Measurements from ENCODE around the gene IFI27.

The IFI27 gene

GRCh38 chr14:94161981-94162380, 51.4 kb downstream of the IFI27 start:
- CTCF ChIA-PET, result interaction anchor here (1.2 kb wide), 1 partner anchor 13 kb away, joined by 3 read pairs; no protein-coding TSS in a partner anchor
- Mint-ChIP-seq H3K9me3 (peaks cover 2% of the 10 kb centered on the region), H3K36me3 (peaks cover 3% of the 10 kb centered on the region), H3K27ac (peak overlapping the region; percentile 82), H3K4me1 (peaks cover 82% of the 10 kb centered on the region), H3K27me3 (no peaks in the 10 kb centered on the region), H3K4me3 (no peak overlapping the region)
- DNase-seq, result no peak

GRCh38 chr14:94162466-94162865, 51.9 kb downstream of the IFI27 start:
- peaks cover 77% of the 10 kb centered on the region for H3K4me1 Mint-ChIP-seq
- no peaks in the 10 kb centered on the region for H3K27me3 Mint-ChIP-seq
- DNase-seq, result no peak
- H3K9me3 Mint-ChIP-seq, result peaks cover 2% of the 10 kb centered on the region
- peak overlapping the region; percentile 82 for H3K27ac Mint-ChIP-seq
- CTCF ChIA-PET, result interaction anchor here (1.2 kb wide), 1 partner anchor 12 kb away, joined by 3 read pairs; no protein-coding TSS in a partner anchor
- H3K4me3 Mint-ChIP-seq, result no peak overlapping the region
- peaks cover 2% of the 10 kb centered on the region for H3K36me3 Mint-ChIP-seq

GRCh38 chr14:94163796-94164195, 53.3 kb downstream of the IFI27 start:
- Mint-ChIP-seq H3K36me3 (peaks cover 2% of the 10 kb centered on the region), H3K4me3 (no peak overlapping the region), H3K4me1 (peaks cover 63% of the 10 kb centered on the region), H3K27me3 (no peaks in the 10 kb centered on the region), H3K9me3 (peaks cover 2% of the 10 kb centered on the region), H3K27ac (no peak overlapping the region)
- no peak for DNase-seq
- CTCF ChIA-PET, result interaction anchor here (1.3 kb wide), 1 partner anchor 27 kb away, joined by 4 read pairs; no protein-coding TSS in a partner anchor

- no peak overlapping the region for H3K4me3 Mint-ChIP-seq
- H3K9me3 Mint-ChIP-seq, result peaks cover 2% of the 10 kb centered on the region
- CTCF ChIA-PET, result interaction anchor here (1.0 to 1.3 kb wide), 2 partner anchors 28 kb away, joined by 4 read pairs; no protein-coding TSS in a partner anchor
- no peak overlapping the region for H3K27ac Mint-ChIP-seq
- peaks cover 2% of the 10 kb centered on the region for H3K36me3 Mint-ChIP-seq
- peaks cover 55% of the 10 kb centered on the region for H3K4me1 Mint-ChIP-seq
- peaks cover 2% of the 10 kb centered on the region for H3K27me3 Mint-ChIP-seq
- DNase-seq, result no peak
Measured at GRCh38 chr14:94164685-94165431, 54.3 kb downstream of the IFI27 start.

GRCh38 chr14:94165744-94166143, 55.2 kb downstream of the IFI27 start:
- CTCF ChIA-PET, result interaction anchor here (1.0 kb wide), 1 partner anchor 29 kb away, joined by 4 read pairs; no protein-coding TSS in a partner anchor
- no peak overlapping the region for H3K4me3 Mint-ChIP-seq

More at GRCh38 chr14:94165744-94166143, 55.2 kb downstream of the IFI27 start:
- Mint-ChIP-seq H3K27me3 (peaks cover 7% of the 10 kb centered on the region), H3K9me3 (no peaks in the 10 kb centered on the region), H3K36me3 (no peaks in the 10 kb centered on the region), H3K27ac (no peak overlapping the region), H3K4me1 (peaks cover 46% of the 10 kb centered on the region)
- DNase-seq, result no peak
